HG03135 (cell line): ENCODE results near the gene AGPAT3.
"Not testable (repeated sequence)": the region's sequence is repeated elsewhere in the genome, so short reads cannot be mapped to it uniquely, and the experiment has no call there.

Experiments
- ATAC-seq: cut with Tn5 transposase; IDR thresholded peaks from one replicate; pipeline ENCODE4 v1.9.1; 2021; ENCODE audit warnings: mild to moderate bottlenecking, moderate library complexity; ENCODE audit not compliant: unreplicated experiment

The AGPAT3 gene, protein sequence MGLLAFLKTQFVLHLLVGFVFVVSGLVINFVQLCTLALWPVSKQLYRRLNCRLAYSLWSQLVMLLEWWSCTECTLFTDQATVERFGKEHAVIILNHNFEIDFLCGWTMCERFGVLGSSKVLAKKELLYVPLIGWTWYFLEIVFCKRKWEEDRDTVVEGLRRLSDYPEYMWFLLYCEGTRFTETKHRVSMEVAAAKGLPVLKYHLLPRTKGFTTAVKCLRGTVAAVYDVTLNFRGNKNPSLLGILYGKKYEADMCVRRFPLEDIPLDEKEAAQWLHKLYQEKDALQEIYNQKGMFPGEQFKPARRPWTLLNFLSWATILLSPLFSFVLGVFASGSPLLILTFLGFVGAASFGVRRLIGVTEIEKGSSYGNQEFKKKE

DNA sequence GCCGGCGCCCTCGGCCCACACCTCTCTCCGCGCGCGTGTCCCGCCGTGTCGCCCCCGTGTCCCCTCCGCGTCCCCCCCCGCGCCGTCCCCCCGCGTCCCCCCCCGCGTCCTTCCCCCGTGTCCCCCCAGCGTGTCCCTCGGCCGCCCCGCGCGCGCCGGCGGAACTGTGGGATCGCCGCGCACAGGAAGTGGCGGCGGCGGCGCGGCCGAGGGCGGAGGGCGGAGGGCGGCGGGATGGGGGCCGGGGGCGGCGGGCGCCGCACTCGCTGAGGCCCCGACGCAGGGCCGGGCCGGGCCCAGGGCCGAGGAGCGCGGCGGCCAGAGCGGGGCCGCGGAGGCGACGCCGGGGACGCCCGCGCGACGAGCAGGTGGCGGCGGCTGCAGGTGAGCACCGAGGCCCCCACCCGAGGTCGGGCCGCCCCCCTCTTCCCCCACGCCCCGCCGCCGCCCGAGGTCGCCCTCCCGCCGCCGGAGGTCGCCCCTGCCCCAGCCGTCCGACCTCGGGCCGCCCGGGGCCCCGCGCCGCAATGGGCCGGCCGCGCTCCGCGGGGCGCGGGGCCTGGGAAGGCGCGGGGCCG, at the start of gene AGPAT3:
Gene AGPAT3 (plus strand): TSS at position 262 of the 578 bp plus-strand sequence. CDS start 94,459 bp downstream, outside the sequence.
- peak; percentile 34 for ATAC-seq

DNA sequence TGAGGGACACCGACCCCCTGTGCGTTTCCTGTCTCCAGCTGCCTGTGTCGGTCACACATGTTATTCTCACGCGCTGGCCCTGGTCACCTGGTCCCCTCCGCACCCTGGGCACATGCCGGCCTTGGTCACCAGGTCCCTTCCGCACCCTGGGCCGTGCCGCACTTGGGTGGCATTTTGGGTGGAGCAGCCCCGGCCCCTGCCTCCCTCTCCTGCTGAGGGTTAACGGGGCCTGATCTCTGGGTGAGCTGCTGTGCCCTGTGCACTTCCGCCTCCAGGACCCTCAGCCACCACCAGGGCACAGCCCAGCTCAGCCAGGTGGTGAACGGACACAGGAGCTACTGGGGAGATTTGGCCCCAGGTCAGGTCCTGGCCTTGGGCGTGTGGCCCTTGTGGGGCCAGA, 49.0 kb upstream of the AGPAT3 start:
- ATAC-seq: no peak

GRCh38 chr21:43816611-43817071, 48.4 kb upstream of the AGPAT3 start:
- no peak for ATAC-seq

- ATAC-seq: no peak
Measured at GRCh38 chr21:43817157-43818086, 47.6 kb upstream of the AGPAT3 start.

DNA sequence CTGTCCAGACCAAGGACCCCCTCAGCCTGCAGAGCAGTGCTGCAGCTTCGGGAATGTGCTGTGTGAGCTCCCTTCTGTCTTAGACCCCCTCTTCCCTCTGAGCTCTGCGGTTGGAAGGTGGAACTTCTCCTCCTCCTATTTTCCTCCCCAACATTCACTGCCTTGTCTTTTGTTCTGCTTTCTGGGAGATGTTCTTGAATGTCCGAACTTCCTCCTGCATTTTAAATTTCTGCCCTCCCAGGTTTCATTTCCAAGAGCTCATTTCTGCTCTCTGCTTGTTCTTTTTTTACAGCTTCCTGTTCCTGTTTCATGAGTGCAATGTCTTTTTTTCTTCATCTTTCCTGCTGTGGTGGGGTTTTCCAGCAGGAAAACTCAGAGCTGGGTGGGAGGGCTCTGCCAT, 46.3 kb upstream of the AGPAT3 start:
- ATAC-seq: no peak

- ATAC-seq: no peak
Measured at GRCh38 chr21:43819511-43820405, 45.3 kb upstream of the AGPAT3 start.

GRCh38 chr21:43820466-43820865, 44.6 kb upstream of the AGPAT3 start:
- ATAC-seq: no peak

GRCh38 chr21:43822166-43822565, 42.9 kb upstream of the AGPAT3 start:
- ATAC-seq: not testable (repeated sequence)

- ATAC-seq: not testable (repeated sequence)
Measured at GRCh38 chr21:43822741-43823140, 42.3 kb upstream of the AGPAT3 start.

GRCh38 chr21:43824333-43825241, 40.4 kb upstream of the AGPAT3 start:
- ATAC-seq: no peak

DNA sequence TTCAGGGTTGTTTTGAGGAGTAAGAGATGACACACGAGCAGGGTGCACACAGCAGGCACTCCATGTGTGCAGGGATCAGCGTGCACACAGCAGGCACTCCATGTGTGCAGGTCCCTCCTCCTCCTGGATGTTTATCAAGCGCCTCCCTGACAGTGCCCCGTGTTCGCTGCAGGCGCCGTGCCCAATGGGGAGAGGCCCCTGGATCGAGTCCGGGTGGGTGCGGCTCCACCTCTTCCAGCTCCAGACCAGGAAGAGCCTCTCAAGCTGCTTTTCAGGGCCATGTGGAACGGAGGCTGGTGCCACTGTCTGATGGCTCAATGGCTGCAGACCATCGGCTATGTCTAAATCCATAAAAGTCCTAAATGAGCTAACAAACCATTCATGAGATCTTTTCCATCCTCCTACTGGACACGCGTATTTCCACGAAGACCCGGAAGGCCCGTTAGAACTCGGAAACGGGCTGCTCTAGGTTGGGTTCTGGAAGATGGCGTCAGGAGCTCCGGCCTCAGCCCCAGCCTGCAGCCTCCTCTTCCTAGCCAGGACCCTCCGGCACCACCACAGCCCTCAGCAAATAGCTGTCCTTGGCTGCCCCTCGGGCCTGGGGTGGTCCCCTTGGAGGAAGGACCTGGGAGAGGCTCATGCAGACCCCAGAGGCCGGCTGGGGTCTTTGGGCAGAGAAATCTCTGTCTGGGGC, 39.6 kb upstream of the AGPAT3 start:
- ATAC-seq: no peak

DNA sequence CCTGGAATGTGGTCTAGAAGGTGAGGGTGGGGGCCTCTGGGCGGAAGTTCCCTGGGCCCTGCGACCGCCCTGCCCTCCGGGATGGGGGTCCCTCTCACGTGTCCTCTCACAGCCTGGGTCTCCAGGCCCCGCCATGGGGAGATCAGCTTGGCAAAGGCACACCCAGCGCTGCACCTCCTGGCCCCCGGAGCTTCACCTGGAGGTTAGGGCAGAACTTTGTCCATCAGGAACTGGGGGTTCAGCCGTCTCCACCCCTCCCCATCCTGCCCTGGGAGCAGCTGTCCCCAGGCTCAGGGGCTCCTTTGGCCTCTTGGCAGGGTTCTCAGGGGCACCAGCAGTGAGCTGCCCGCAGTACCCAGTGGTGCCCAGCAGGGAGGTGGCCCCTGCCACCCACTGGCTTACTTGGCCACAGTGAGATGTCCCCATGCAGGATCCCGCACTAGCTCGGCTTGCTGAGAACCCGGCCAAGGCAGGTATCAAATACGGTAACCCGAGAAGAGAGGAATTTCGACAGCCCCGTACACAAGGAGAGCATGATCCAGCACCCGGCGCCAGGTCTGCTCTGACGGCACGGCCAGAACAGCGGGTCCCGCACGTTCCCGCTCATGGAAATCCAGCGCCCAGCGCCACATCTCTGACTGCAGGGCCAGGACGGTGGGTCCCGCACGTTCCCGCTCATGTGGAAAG, 38.9 kb upstream of the AGPAT3 start:
- no peak for ATAC-seq

GRCh38 chr21:43826623-43826974, 38.4 kb upstream of the AGPAT3 start:
- ATAC-seq: no peak

DNA sequence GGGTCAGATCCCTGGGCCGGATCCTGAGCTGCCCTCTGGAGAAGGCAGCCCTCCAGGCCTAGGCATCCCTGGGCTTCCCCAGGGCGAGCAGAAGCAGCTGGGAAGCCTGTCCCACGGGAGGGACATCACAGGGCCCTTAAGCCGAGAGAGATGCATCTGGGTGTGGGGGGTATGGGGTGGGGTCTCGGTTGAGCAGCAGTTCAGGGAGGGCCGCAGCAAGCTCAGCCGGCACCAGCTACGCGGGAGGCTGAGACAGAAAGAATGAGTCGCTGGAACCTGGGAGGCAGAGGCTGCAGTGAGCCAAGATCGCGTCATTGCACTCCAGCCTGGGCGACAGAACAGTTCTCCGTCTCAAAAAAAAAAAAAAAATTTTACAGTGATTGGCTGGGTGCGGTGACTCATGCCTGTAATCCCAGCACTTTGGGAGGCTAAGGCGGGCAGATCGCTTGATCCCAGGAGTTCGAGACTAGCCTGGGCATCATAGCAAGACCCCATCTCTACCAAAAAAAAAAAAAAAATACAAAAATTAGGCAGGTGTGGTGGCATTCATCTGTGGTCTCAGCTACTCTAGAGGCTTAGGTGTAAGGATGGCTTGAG, 37.9 kb upstream of the AGPAT3 start:
- no peak for ATAC-seq

DNA sequence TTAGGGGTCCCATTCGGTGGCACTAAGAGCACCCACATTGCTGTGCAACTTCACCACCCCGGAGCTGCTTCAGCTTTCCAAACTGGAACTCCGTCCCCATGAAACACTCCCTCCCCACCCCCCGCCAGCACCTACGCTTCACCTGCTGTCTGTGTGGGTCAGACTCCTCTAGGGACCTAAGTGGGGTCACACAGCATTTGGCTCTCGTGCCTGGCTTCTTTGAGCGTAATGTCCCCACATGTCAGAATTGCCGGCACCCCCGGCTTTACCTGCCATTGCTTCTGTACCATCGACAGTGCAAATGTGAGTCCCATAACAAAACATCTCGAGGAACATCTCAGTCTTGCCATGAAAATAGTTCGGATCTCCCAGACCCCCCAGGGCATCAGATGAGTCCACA, 35.9 kb upstream of the AGPAT3 start:
- ATAC-seq: no peak

GRCh38 chr21:43829575-43830119, 35.4 kb upstream of the AGPAT3 start:
- ATAC-seq: no peak

DNA sequence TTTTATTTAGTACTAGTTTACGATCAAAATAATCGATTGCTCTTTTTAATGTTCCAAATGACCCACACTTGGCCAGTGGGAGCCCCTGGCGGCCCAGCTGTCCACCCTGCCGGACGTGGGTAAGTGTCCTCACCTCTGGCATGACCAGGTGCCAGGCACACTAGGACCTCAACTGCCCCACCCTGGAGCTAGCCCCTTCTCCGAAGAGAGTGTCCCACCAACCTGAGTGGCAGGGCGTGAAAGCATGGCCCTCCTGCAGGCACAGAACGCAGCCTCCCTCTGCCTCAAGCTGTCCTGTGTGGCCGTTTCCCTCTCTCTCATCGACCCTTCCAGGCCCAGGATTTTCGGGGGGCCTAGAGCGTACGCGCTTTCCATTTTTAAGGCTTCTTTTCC, 32.9 kb upstream of the AGPAT3 start:
- no peak for ATAC-seq

DNA sequence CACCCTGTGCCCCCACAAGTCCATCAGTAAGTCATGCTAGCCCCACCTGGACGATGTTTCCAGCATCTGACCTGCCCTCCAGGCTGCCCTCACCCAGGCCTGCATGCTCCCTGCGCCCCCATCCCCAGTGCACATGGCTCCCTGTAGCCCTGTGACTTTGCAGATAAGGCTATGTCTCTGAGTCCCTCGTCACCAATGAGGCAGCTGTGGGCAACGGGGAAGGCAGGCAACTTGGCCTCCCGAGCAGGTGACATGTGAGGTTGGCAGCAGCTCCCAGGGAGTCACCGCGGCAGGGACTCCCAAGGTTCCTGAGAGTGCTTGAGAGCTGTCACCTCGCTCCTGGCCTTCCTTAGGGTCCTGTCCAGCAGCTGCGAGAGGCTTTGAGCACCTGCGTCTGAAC, 32.4 kb upstream of the AGPAT3 start:
- no peak for ATAC-seq
